HG03575 (cell line): Measurements from ENCODE around the gene CHMP1B.

Experiments
- ATAC-seq: cut with Tn5 transposase; IDR thresholded peaks from one replicate; pipeline ENCODE4 v1.9.1; 2021; ENCODE audit not compliant: unreplicated experiment, insufficient number of reproducible peaks, low FRiP score; ENCODE audit errors: extremely low read depth

Gene CHMP1B, protein sequence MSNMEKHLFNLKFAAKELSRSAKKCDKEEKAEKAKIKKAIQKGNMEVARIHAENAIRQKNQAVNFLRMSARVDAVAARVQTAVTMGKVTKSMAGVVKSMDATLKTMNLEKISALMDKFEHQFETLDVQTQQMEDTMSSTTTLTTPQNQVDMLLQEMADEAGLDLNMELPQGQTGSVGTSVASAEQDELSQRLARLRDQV

DNA sequence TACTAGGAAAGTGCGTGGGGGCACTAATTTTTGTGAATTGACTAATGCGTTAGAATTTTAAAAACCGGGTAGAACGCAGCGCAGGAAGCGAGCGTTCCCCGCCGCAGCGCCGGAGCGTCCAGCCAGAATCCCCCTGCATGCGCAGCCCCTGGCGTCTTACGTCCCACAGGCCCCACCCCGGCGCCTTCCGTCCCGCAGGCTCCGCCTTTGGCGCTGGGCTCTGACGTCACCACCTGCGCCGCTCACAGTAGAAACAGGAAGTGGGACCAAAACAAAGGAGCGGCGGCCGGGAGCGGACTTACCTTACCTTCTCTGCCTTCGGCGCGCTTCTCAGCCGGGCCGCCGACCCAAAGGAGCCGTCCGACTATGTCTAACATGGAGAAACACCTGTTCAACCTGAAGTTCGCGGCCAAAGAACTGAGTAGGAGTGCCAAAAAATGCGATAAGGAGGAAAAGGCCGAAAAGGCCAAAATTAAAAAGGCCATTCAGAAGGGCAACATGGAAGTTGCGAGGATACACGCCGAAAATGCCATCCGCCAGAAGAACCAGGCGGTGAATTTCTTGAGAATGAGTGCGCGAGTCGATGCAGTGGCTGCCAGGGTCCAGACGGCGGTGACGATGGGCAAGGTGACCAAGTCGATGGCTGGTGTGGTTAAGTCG, at the start of gene CHMP1B:
Gene CHMP1B (plus strand): TSS at position 268 of the 660 bp plus-strand sequence. CDS start 99 bp downstream, at position 367.
- ATAC-seq: no peak

DNA sequence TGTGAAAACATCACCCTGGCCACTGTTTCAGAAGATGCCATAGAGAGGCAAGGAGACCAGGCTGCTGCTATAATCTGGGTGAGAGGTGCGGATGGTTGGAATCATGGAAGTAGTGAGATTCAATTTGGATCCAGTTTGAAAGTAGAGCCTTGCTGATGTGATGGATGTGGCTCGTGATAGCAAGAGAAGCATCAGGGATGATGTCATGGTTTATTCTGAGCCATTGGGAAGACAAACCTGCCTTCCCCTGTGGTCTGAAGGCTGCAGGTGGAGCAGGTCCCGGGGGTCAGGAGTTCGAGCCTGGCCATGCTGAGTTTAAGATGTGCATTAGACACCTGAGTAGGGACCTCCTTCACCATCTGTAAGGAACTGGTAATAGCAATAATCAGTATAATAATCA, 49.6 kb upstream of the CHMP1B start:
- ATAC-seq: no peak

DNA sequence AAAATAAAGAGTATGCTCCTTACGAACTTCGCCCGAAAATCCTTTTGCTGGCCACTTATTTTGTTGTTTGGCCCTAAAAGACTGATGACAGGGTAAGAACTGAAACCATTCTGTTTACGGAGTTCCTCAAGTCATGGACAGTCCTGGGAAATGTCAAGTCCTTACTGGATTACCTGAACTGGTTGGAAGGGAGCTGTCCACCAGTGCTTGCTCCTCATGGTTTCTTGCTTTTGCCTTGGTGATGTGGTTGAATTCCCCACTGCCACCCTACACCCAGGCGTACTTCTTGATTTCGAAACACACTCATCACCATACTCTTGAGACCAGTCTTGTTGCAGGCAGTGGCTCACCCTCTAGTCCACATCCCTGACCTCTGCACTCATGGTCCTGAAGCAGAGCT, 49.1 kb upstream of the CHMP1B start:
- ATAC-seq: no peak

DNA sequence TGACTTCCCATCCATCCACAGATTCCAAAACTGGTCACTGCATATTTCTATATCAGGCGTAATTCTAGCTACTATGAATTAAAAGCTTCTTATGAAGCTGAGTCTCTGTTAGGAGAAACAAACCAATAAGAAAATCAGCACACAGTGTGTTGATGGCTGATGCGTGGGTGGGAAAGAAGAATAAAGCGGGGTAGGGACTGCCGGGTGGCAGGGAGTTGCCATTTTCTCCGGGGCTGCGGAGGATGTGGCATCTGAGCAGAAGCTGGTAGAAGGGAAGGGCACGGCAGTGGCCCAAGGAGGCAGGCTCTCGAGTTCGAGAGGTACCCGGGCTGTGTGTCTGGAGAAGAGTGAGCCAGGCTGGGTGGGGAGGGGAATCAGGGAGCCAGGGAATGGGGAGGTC, 48.6 kb upstream of the CHMP1B start:
- ATAC-seq: no peak

DNA sequence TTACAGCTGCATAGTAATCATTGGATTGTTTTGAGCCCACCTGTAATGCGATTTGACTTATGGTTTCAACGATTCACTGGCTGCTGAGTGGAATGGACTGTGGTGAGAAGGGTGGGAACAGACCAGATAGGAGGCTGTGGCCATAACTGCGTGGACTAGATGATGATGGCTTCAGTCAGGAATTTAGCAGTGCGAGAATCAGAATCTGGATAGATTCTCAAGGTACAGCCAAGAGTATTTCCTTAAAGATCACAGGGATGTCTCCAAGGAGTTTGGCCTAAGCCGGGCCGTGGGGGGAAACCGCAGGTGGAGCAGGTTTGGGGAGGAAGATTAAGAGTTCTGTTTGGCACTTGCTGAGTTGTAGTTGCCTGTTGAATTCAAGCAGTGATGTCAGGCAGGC, 44.0 kb upstream of the CHMP1B start:
- no peak for ATAC-seq

DNA sequence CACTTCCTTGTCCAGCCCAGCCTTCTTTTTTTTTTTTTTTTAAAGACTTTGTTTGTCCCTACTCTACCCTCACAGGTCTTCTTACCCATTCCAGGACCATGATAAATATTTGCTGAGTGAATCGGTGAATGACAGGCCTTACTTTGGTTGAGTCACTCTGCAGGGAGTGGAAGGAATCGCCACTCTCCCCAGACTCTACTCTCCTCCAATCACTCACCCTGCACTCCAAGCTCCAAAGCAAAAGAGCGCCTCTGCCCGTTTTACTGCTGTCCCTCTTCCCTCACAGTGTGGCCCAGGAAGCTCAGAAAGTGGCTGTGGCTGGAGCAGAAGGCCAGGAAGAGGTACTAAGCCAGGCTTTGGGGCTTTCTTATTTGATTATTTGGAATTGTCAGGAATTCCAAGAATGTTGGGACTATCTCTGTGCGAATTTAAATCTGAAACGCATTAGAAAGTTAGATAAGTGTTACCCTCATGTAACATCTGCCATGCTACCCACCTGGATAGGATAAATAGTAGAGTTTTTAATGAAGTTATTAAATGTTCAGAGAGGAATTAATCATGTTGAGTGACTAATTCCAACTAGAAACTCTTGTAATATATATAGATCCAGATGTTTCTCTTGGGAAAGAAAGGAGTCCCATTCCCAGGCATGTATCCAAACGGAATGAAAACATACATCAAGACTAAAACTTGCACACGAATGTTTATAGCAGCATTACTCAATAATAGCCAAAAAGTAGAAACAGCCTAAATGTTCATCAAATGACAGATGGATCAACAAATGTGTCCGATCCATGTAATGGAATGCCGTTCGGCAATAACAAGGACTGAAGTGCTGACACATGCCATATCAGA, 43.0 kb upstream of the CHMP1B start:
- ATAC-seq: no peak

DNA sequence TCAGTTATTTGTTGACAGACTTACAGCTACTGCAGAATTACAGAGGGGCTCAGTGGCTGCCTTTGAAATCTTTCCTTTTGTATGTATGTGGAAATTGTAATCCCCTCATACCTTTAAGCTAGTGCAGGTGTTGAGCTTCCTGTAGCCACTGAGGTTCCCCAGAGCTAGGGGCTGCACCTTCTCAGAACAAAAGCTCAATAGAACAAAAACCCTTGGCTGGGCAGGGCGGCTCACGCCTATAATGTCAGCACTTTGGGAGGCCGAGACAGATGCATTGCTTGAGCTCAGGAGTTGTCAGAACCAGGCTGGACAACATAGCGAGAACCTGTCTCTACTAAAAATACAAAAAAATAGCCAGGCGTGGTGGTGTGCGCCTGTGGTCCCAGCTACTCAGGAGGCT, 41.3 kb upstream of the CHMP1B start:
- no peak for ATAC-seq

DNA sequence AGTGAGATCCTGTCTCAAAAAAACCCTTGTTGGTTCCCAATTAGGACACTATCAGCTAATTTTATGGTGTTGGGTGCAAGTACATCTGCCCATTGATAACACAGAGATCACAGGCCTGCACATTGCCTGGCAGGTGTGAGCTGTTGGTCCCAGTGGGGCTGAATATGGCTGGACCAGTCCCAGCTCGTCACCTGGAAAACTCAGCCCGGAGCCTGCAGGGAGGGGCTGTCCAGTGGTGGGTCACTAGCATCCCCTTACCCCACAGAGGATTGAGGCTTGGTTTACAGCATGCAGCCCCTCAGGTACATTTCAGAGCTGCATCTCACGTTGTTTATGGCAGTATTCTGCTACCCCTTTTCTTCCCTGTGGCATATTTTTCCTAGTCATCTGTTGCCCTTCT, 40.8 kb upstream of the CHMP1B start:
- ATAC-seq: no peak

DNA sequence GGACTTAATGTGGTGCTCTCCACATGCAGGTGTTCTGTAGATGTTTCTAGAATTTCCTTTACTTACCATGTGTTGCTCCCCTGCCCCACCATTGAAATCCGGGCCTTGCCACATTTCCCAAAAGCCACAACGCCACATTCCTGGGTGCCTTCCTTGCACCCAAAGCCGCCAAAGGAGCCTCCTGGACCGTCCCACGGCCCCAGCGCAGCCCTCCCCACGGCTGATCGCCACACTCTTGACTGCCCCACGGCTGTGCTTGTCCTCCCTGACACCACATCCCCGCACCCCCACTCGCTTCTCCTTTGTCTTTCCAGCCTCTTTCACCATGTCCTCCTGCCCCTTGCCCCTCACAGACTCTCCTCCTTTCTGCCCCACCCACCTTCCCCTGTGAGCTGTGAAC, 40.2 kb upstream of the CHMP1B start:
- no peak for ATAC-seq

DNA sequence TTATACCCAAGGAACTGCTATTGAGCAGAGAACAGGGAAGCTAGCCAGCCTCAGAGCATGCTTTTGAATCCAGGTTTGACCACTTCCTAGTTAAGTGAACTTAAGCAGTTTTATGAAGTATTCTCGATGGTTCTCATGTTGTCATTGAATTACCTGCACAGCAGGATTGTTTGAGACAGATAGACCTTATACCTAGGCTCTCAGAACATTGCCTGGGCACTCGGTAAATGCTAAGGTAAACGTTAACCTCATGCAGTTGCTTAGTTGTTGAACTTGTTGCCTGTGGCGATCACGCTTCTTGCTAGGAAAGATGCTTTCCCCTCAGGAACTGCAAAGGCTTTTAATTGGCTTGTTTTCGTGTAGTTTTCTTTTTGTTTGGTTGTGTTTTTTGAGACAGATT, 34.0 kb upstream of the CHMP1B start:
- no peak for ATAC-seq

DNA sequence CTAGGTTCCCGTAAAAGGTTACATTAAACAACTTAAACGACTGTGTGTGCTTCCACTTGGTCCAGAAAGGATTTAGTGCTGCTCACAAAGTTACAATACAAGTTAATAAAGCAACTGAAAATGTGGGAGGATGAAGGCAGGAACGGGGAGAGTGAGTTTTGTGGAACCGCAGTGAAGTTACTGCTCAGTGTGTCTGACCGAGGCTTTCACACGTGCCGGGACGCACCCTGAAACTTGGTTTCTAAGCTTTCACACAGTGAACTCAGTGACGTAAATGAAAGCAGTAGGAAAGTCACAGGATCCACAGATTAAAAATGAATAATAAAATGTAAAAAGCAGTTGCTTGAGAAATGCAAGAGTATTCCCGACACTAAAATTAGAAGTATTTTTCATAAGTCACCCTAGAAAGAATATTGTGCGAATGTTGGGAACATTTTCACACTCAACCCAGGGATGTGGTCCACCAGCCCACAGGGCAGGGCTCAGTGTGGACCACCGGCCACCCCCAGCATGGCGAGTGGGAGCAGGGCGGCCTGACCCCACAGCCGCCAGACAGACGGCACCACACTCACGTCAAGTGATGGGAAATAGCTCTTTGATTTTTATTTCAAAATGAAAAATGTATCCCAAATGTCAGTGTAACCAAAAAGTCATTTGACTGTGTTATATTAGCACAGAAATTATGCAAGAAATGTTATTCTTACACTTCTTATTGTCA, 32.6 kb upstream of the CHMP1B start:
- ATAC-seq: no peak

DNA sequence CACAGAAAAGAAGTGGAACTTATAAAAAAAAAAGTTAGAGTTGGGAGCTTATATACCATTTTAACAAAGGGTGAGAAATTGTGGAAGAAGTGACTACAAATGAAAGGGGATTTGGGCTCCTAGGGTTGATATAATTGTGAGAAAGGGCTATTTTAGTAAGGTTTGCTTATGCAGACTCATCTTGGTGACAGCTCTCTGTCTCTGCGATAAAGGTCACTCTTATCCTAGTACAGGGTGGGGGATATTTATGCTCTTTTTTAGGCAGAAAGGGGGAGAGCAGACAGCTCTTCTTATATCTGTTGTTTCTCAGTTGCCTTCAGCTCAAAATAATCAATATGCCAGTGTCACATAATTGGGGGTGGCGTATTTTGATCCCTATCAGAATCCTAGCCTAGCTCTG, 31.3 kb upstream of the CHMP1B start:
- ATAC-seq: no peak

DNA sequence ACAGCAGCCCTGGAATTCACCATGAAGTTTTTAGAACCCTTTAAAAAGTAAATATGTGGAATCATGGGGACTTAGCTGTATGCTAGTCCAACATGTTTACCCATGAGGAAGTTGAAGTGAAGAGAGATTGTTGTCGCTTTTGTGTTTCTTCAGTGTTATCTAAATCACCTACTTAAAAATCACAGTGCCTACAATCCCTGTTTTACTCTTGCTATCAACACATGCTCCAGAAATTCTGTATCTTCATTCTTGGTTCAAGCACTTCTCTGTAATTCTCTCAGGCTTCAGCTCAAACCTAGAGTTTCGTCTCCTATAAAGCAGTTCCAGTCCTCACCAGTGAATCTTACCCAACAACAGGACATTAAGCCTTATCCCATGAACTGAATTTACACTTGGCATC, 30.5 kb upstream of the CHMP1B start:
- ATAC-seq: no peak

DNA sequence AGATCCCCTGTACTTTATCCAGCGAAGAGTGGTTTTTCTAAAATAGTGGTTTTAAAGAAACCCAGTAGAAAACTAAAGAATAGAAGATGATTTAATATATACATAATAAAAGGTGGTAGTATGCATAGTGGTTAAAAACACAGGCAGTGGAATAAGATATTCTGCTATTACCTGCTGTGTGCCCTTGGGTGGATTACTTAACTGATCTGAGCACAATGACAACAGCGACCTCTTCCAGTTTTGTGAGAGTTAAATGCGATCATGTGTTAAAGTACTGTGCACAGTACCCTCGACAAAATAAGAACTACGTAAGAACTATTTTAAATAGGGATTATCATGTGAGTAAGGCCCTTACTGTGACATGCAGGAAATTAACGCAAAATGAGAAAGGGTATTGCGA, 30.0 kb upstream of the CHMP1B start:
- ATAC-seq: no peak

DNA sequence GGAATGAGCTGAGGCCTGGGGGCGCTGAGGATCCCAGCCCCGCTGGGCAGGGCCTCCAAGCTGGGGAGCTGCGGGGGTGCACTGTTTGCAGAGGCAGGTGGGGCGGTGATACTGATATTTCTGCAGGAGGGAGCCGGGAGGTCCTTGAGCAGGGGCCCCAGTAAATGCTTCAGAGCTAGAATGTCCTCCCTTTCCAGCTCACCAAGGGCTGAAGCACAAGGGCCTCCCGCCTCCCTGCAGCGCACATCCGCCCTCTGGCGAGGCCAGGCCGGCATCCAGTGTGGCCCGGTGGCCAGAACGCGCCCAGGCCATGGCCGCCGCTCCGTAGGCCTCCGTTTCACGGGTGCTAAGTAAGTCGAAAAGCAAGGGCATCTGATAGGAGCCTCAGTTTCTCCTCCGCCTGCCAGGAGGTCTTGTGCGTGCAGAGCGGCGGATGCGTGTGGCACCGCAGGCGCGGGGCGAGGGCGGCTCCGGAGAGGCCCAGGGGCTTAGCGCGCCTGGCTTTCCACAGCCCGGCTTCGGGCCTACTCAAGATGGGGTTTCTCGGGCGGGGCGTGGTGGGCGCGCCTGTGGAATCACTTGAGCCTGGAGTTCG, 29.5 kb upstream of the CHMP1B start:
- ATAC-seq: no peak

DNA sequence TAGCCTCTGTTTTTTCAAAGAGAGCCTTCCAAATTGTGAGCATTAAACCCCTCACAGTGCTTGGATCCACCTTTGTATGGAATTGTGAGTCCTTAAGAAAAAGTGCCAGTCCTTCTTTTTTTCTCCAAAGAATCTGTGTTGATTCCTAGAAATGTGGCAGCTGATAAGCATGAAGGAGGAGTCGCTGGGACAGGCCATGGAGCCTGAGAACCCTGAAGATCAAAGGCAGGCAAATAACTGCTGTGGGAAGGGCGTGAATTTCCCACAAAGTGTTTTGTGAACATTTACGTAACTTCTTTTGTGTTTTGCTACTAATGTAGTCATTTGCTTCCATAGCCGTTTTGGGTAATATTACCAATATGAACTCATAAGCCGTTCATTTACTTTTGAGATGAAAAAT, 27.7 kb upstream of the CHMP1B start:
- ATAC-seq: no peak

DNA sequence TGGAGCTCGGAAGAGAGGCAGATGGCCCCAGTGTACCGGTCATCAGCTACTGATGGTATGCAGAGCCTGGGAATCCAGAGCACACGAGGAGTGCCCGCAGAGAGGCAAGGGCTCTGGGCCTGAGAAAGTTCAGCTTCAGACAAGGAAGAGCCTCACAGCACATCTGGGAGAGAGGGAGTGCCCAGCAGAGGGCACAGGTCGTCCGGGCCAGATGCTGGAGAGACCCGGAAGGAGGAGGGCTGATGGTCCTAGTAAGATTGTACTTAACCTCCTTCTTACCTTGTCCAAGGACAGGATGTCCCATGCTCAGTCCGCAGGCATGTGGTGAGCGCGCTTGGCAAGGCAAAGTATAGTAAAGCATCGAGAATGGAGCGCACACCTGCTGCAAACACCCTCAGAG, 24.4 kb upstream of the CHMP1B start:
- no peak for ATAC-seq

DNA sequence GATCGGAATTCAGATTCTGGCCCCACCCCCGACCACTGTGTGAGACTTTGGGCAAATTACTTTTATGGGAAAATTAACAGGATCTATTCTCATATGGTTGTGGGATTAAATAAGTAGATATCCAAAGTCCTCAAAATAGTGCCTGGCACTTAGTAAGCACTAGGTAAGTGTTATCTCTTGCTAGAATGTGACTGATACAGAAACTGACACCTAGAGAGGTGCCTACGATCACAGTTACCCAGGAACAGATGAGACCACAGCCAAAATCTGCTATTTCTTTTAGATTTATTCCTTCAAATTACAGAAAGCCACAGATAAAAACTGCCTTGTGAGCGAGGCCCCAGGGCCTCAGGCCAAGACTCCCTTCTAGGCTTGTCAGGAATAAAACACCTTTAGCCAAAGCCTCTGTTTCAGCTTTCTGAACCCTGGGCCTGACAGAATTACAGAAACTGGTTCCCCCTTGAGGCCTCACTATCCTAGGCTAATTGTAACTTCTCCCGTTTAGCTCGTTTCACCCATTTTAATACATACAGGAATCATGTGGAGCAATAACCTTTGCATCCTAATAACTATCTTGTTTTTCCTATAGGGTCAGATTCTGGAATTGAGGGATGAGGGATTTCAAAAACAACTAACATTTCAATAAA, 22.3 kb upstream of the CHMP1B start:
- no peak for ATAC-seq

DNA sequence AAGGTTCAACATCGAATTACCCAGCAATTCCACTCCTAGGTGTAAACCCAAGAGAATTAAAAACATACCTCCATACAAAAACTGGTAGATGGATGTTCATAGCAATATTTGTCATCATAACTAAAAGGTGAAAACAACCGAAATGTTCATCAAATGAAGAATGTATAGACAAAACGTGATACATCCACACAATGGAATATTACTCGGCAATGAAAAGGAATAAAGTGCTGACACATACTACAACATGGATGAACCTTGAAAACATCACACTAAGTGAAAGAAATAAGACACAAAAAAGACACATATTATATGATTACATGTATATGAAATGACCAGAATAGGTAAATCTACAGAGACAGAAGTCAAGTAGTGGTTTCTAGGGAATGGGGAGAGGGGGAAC, 20.6 kb upstream of the CHMP1B start:
- ATAC-seq: no peak
